HepG2 (cell line): ENCODE measurements around the gene NFKBIA. TPM values are rescaled to one million over a fixed set of nuclear protein-coding genes. Genes with fewer than 3 reads are reported as not detected.
A peak's percentile ranks its signal among the peaks of the same experiment; 100 is the strongest.

Experiments used
- AHR ChIP-seq: IDR thresholded peaks from 2 replicates; pipeline ENCODE4 v1.6.1; 2018; ENCODE audit warnings: missing genetic modification reagents, missing compliant biosample characterization
- CBFB ChIP-seq: sonication (generic); formaldehyde crosslinking; IDR thresholded peaks from 2 replicates; pipeline ENCODE4 v1.4.0; 2020; ENCODE audit warnings: missing genetic modification reagents
- GATAD1 ChIP-seq: IDR thresholded peaks from 2 replicates; pipeline ENCODE4 v1.6.1; 2016; ENCODE audit warnings: missing genetic modification reagents, missing compliant biosample characterization
- KDM5B ChIP-seq: sonication (generic); formaldehyde crosslinking; IDR thresholded peaks from 2 replicates; pipeline ENCODE4 v1.4.0; 2020; ENCODE audit warnings: missing genetic modification reagents, mild to moderate bottlenecking, borderline replicate concordance
- MIER3 ChIP-seq: IDR thresholded peaks from 2 replicates; pipeline ENCODE4 v1.6.1; 2016; ENCODE audit warnings: missing compliant biosample characterization, borderline replicate concordance
- MLLT10 ChIP-seq: sonication (generic); formaldehyde crosslinking; IDR thresholded peaks from 2 replicates; pipeline ENCODE4 v1.4.0; 2020; ENCODE audit warnings: missing genetic modification reagents
- RXRA ChIP-seq: sonication (generic); formaldehyde crosslinking; IDR thresholded peaks from 2 replicates; pipeline ENCODE4 v1.5.1; 2020; ENCODE audit warnings: missing genetic modification reagents
- ZHX2 ChIP-seq, 2 experiments: sonication (generic) in 1 of 2; formaldehyde crosslinking in 1 of 2; IDR thresholded peaks; 2 replicates each; pipeline versions ENCODE4 v1.6.1 to v1.9.0; 2014 to 2022; ENCODE audit warnings: antibody characterized with exemption in 1 of 2, borderline replicate concordance in 1 of 2, inconsistent platforms in 1 of 2, low read depth in 1 of 2, missing genetic modification reagents in 1 of 2
- ZNF605 ChIP-seq: sonication (generic); formaldehyde crosslinking; IDR thresholded peaks from 2 replicates; pipeline ENCODE4 v1.8.0; 2022; ENCODE audit warnings: mild to moderate bottlenecking, missing genetic modification reagents
- polyA plus RNA-seq, 8 experiments: library from polyadenylated mRNA; depleted of rRNA in 3 of 8; stranded (reverse) in 7 of 8; unstranded in 1 of 8; fragments of >200 nt; fragmentation: Illumina TruSeq in 4 of 8; extraction: Trizol in 4 of 8; gene quantifications; 2 replicates each; pipeline versions ENCODE4 v1.2.1 to v1.2.3, GENCODE V29; 2011 to 2016; ENCODE audit warnings: low read depth in 4 of 8, missing spikeins in 1 of 8, mixed read lengths in 1 of 8; ENCODE audit not compliant: insufficient read depth in 1 of 8
- total RNA-seq, 5 experiments: library from RNA; depleted of rRNA; stranded (reverse); fragments of >200 nt; fragmentation: Illumina TruSeq; extraction: Trizol; gene quantifications; 2 replicates each; pipeline ENCODE4 v1.2.3, GENCODE V29; 2016; ENCODE audit warnings: low read depth in 1 of 5
- TF ChIP-seq, protein P1 (sequence below): sonication (generic); formaldehyde crosslinking; IDR thresholded peaks from 2 replicates; pipeline ENCODE4 v1.5.1; 2020; ENCODE audit warnings: mild to moderate bottlenecking, missing genetic modification reagents, borderline replicate concordance
- TF ChIP-seq, protein P2 (sequence below): sonication (generic); formaldehyde crosslinking; IDR thresholded peaks from 2 replicates; pipeline ENCODE4 v1.4.0; 2020; ENCODE audit warnings: mild to moderate bottlenecking, missing genetic modification reagents
- TF ChIP-seq, protein P3 (sequence below): sonication (generic); formaldehyde crosslinking; IDR thresholded peaks from 2 replicates; pipeline ENCODE4 v1.8.0; 2023; ENCODE audit warnings: mild to moderate bottlenecking, missing genetic modification reagents
- TF ChIP-seq, protein P4 (sequence below): sonication (generic); formaldehyde crosslinking; IDR thresholded peaks from 2 replicates; pipeline ENCODE4 v1.4.0; 2020; ENCODE audit warnings: missing genetic modification reagents

NFKBIA gene
- total and polyA plus RNA-seq, 2 of the 13 experiments (the other 11 are each of a cell fraction or from before 2014, with no cell fraction given) = 197 to 319 TPM

GRCh38 chr14:35384455-35385041 is 20.0 kb downstream of the NFKBIA start (continued):
- TF ChIP-seq, protein P1, sequence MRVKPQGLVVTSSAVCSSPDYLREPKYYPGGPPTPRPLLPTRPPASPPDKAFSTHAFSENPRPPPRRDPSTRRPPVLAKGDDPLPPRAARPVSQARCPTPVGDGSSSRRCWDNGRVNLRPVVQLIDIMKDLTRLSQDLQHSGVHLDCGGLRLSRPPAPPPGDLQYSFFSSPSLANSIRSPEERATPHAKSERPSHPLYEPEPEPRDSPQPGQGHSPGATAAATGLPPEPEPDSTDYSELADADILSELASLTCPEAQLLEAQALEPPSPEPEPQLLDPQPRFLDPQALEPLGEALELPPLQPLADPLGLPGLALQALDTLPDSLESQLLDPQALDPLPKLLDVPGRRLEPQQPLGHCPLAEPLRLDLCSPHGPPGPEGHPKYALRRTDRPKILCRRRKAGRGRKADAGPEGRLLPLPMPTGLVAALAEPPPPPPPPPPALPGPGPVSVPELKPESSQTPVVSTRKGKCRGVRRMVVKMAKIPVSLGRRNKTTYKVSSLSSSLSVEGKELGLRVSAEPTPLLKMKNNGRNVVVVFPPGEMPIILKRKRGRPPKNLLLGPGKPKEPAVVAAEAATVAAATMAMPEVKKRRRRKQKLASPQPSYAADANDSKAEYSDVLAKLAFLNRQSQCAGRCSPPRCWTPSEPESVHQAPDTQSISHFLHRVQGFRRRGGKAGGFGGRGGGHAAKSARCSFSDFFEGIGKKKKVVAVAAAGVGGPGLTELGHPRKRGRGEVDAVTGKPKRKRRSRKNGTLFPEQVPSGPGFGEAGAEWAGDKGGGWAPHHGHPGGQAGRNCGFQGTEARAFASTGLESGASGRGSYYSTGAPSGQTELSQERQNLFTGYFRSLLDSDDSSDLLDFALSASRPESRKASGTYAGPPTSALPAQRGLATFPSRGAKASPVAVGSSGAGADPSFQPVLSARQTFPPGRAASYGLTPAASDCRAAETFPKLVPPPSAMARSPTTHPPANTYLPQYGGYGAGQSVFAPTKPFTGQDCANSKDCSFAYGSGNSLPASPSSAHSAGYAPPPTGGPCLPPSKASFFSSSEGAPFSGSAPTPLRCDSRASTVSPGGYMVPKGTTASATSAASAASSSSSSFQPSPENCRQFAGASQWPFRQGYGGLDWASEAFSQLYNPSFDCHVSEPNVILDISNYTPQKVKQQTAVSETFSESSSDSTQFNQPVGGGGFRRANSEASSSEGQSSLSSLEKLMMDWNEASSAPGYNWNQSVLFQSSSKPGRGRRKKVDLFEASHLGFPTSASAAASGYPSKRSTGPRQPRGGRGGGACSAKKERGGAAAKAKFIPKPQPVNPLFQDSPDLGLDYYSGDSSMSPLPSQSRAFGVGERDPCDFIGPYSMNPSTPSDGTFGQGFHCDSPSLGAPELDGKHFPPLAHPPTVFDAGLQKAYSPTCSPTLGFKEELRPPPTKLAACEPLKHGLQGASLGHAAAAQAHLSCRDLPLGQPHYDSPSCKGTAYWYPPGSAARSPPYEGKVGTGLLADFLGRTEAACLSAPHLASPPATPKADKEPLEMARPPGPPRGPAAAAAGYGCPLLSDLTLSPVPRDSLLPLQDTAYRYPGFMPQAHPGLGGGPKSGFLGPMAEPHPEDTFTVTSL (CRISPR knock-in tag) = no peak
- no peak for TF ChIP-seq ZNF605
- 0 out of 2 replicates have a peak, but pooled peaks have one; percentile 62 for TF ChIP-seq MIER3 (CRISPR knock-in tag)
- TF ChIP-seq GATAD1 (CRISPR knock-in tag) = no peak
- no peak; the same call in 1 of the 2 replicates for TF ChIP-seq RXRA
- TF ChIP-seq CBFB (CRISPR knock-in tag) = no peak
- TF ChIP-seq, protein P2, sequence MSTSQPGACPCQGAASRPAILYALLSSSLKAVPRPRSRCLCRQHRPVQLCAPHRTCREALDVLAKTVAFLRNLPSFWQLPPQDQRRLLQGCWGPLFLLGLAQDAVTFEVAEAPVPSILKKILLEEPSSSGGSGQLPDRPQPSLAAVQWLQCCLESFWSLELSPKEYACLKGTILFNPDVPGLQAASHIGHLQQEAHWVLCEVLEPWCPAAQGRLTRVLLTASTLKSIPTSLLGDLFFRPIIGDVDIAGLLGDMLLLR (CRISPR knock-in tag) = no peak
- TF ChIP-seq AHR (CRISPR knock-in tag) = no peak
- 0 out of 2 replicates have a peak, but pooled peaks have one; percentile 7 for TF ChIP-seq ZHX2 (IDR thresholded peaks at IDR 0.05; ENCODE audit: low read depth)
- no peak for TF ChIP-seq ZHX2 (CRISPR knock-in tag; IDR thresholded peaks at IDR 0.05; ENCODE audit: borderline replicate concordance)
- no peak for TF ChIP-seq MLLT10 (CRISPR knock-in tag)
- peak; percentile 82; the same call in 1 of the 2 replicates for TF ChIP-seq KDM5B
- TF ChIP-seq, protein P3, sequence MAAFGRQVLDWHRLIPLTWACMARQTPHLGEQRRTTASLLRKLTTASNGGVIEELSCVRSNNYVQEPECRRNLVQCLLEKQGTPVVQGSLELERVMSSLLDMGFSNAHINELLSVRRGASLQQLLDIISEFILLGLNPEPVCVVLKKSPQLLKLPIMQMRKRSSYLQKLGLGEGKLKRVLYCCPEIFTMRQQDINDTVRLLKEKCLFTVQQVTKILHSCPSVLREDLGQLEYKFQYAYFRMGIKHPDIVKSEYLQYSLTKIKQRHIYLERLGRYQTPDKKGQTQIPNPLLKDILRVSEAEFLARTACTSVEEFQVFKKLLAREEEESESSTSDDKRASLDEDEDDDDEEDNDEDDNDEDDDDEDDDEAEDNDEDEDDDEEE (CRISPR knock-in tag) = no peak
- TF ChIP-seq, protein P4, sequence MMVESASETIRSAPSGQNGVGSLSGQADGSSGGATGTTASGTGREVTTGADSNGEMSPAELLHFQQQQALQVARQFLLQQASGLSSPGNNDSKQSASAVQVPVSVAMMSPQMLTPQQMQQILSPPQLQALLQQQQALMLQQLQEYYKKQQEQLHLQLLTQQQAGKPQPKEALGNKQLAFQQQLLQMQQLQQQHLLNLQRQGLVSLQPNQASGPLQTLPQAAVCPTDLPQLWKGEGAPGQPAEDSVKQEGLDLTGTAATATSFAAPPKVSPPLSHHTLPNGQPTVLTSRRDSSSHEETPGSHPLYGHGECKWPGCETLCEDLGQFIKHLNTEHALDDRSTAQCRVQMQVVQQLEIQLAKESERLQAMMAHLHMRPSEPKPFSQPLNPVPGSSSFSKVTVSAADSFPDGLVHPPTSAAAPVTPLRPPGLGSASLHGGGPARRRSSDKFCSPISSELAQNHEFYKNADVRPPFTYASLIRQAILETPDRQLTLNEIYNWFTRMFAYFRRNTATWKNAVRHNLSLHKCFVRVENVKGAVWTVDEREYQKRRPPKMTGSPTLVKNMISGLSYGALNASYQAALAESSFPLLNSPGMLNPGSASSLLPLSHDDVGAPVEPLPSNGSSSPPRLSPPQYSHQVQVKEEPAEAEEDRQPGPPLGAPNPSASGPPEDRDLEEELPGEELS = no peak
